LNCAP (cell line): ENCODE data around the gene PRKAR1B.

Experiments used
- TF ChIP-seq, protein P1 (sequence below): fragments of 450-650 bp; IDR thresholded peaks from 2 replicates; pipeline ENCODE4 v1.5.1; 2017; ENCODE audit warnings: mild to moderate bottlenecking

The PRKAR1B gene

DNA sequence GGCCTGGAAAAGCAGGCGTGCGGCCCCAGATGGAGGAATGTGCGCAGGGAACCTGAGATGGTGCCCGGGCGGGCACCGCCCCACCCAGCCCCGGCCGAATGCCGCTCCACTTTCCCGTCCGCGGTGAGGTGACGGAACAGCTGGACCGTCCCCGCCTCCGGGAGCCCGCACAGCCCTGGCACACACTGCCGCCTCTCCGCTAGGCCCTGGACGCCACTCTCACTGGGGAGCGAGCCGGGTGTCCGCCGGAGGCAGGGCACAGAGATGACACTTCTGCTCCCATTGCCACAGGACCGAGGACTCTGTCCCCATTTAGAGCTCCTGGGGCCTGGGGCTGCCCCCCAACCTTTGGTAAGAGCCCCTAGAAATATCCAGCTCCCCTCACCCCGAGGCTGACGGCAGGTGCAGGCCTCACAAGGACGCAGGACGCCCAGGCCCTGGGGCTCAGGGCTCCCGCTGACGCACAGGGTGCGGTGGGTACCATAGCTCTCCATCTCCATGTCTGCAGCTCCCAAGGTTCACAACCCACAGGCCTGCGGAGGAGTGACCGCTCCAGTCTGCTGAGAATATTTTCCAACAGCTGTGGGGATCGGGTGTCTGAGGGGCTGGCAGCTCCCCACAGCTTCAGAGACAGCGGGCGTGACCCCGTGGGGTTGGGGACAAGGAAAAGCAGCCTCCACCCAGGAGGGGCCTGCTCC, 155.2 kb downstream of the PRKAR1B start:
- TF ChIP-seq, protein P1, sequence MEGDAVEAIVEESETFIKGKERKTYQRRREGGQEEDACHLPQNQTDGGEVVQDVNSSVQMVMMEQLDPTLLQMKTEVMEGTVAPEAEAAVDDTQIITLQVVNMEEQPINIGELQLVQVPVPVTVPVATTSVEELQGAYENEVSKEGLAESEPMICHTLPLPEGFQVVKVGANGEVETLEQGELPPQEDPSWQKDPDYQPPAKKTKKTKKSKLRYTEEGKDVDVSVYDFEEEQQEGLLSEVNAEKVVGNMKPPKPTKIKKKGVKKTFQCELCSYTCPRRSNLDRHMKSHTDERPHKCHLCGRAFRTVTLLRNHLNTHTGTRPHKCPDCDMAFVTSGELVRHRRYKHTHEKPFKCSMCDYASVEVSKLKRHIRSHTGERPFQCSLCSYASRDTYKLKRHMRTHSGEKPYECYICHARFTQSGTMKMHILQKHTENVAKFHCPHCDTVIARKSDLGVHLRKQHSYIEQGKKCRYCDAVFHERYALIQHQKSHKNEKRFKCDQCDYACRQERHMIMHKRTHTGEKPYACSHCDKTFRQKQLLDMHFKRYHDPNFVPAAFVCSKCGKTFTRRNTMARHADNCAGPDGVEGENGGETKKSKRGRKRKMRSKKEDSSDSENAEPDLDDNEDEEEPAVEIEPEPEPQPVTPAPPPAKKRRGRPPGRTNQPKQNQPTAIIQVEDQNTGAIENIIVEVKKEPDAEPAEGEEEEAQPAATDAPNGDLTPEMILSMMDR: no peak

DNA sequence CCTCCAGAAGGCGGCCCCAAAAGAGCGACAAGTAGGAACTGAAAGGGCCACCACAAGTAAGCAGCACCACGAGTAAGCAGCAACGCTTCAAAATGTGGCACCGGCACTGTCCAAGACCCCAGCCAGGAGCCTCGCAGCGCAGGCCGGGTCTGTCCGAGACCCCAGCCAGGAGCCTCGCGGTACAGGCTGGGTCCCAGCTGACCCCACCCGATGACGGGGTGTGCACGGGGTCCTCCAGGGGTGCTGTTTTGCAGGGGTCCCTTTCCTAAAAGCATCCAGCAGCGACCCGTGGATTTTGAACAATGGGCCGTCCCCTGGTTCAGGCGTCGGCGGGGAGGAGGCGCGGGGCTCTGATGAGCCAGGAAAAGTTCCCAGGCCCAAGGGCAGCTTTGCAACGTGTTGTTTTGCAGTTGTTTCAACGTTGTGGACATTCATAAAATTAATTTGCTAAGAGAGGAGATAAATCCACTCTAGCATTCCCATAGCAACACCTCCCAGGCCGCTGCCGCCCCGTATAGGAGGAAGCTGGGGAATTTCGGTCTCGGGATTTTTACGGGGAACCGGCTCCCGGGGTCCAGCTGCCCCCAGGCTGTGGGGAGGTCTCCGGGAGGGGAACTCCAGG, 155.9 kb downstream of the PRKAR1B start:
- TF ChIP-seq, protein P1: no peak

DNA sequence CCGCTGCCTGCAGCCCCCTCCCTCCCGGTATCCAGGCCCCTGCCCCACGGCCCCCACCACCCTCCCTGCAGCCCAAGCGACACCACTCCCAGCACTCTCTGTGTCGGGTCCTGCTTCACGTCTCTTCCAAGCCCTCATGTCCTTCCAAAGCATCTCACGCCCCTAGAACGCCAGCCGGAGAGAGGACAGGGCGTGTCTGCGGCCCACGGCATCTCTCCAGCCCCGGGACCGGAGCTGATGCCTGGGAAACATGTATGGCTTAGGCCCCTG, 156.3 kb downstream of the PRKAR1B start:
- TF ChIP-seq, protein P1: no peak

DNA sequence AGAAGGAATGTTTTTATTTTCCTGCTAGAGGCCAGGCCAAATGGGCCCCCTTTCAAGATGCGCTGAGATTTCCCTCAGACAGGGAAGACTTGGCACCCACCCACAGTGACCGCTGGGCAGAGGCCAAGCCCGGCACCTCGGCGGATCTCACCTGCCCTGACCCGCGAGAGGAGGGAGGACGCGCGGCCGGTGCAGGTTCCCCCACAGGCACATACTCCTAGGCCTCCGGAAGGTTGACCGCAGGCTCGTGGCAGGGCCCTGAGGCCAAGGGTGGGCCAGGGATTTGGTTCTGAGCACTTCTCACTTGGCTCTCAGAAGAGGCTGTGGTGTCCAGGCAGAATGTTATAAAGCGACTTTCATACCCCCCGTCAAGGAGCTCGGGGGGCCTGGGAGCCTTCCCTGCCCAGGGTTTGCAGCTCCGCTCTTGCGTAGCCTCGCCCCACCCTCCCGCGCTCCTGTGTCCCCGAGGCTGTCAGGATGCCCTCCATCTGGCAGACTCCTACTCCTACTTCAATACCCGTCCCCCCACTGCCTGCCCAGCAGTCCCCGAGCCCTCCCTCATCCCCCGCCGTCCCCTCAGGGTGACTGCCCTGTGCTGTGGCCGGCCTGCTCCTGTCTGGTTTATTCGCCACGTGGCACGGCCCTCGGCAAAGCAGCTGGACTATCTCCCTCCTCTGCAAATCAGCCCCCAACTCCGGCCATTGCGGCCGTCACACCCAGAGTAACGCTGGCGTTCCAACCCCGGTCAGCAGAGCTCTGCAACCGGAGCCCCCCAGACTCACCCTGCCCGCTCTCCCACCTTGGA, 156.9 kb downstream of the PRKAR1B start:
- TF ChIP-seq, protein P1: no peak

DNA sequence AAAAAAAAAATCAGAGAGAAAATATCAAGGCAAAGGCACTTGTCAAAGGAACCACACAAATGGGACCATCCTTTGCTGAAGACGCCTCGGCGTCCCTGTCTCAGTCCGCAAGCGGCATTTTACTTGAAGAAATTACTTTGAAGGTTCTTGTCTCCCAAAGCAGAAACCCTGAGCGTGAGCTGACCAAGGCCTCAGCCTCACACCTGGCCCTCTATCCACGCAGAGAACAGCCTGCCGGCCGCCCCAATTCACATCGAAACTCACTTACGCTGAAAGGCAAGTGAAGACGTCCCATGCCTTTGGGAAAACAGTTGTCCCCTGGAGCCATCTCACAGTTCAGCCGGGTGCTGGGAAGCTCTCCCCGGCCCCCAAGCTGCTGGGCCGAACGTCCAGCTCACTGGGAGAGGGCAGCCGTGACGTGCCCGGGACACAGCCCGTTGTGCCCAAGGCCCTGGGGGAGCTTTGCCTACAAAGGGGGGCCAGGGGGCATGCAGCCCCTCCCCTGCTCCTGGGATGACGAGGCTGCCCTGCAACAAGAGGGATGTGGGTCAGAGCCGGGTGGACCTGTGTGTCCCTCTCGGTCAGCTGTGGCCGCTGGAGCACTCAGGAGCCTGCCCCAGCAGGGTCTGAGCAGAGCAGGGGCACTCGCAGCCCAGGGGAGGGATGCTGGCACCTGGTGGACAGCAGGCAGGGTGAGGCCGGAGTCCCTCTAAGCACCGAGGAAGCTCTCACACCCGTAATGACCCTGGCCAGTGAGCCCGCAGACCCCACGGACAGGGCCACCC, 157.8 kb downstream of the PRKAR1B start:
- TF ChIP-seq, protein P1: no peak

DNA sequence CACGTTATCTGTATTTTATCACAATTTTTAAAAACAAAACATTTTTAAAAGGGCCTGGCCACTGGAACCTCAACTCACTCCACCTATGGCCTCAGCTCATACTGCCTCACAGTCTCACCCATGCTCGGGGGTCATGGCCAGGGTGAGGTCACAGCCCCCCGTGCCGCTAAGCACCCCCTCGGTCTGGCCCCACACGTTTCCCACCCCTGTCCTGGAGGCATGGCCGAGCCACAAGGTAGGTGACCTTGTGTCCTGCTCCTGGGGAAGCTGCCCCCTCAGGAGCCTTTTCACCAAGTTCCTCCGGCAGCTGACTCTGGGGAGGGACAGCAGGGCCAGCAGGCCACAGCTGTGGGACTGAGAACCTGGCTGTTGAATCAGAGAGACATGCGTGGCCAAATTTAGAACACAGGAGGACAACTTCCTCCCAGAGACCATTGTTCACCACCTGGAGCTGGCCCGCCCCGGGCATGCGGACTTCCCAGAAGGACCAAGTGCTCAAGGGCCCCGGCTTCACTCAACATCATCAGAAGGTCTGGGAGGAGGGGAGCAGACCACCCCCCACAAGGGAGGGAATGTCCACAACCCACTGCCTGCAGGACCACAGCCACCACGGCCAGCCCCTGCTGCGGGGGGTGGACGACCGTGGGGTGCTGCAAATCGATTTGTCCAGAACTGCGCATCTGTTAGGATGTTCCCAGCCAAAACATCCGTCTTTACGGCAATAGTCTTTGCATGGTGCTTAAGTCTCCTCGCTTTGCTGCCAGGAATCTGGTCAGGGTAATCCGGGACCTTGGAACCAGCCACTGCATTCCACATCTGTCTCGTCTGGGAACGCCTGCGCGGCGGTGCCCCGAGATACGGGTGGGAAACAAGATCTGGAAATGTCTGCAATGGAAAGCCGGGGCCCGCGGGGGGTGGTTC, 158.8 kb downstream of the PRKAR1B start:
- TF ChIP-seq, protein P1: no peak
